ENCODE data around the gene GLRA3.
"Not testable (repeated sequence)": the region's sequence is repeated elsewhere in the genome, so short reads cannot be mapped to it uniquely, and the experiment has no call there.

The GLRA3 gene

DNA sequence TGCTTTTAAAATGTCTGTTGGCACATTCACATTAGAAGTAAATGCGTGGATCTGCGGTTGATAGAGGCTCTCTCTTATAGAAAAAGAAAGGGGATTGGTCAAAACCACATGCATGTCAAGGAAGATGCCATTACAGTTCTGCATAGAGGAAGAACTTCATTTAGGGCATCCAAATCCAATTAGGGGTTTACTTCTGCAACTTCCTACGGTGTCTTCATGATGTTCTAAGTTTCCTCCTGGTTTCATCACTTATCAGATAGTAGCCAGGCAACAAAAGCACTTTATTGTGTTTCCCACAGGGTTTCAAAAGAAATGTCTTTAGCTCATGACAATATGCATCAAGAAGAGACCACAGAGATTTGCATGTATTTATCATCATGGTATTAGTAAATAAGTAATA is 170.8 kb downstream of the GLRA3 start:
- no peak for DNase-seq (ENCODE audit: low read depth, low spot score)

- DNase-seq (ENCODE audit: low read depth, low spot score), result no peak
Observed at GRCh38 chr4:174657472-174657871, 171.6 kb downstream of the GLRA3 start.

- DNase-seq (ENCODE audit: low read depth, low spot score), result no peak
Observed at GRCh38 chr4:174654634-174655033, 174.4 kb downstream of the GLRA3 start.

DNA sequence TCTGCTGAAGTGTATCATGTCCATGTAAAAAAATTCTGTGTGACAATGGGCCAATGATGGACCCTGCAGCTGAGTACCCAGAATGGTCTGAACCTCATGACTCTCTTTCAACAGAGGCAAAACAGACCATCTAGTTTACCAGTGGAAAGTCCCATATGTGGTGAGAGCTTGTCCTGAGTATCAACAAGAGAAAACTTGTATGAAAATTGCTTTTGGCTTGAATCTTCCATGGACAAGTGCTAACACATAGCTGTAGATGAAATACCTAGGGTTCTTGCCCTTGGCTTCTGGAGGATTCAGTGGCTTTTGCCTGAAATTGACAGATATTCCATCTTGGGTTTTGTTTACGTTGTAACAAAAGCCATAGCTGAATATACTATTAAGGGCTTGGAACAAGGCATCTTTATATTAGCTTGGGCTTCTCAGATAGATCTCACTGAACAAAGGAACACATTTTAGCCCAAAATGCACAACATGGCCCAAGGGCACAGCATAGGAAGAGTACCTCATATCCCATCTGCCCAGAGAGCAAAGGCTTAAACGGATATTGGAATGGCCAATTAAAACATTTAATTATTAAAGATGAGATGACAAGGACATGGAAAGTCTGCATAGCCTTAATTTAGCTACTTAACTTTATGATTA is 178.2 kb downstream of the GLRA3 start:
- no peak for DNase-seq (ENCODE audit: low read depth, low spot score)

GRCh38 chr4:174648812-174649211 is 180.2 kb downstream of the GLRA3 start:
- DNase-seq (ENCODE audit: low read depth, low spot score), result no peak

DNA sequence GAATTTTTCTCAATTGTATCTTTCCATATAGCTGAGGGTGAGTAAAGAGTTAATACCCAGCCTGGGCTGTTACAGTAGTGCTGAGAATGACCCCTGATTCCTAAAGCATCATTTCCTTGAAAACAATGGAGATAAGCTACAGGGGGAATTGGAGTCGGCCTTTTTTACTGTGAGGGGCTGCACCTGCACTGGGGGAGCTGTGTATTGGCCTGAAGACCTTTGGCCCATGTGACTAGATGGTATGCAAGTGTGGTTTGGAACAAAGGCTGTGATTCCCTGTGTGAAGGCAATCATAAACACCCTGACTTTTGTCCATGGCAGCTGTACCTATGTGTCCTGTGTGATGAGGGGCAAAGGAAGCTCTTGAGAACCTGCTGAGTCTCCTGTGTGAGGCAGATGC is 182.7 kb downstream of the GLRA3 start:
- no peak for DNase-seq (ENCODE audit: low read depth, low spot score)

DNA sequence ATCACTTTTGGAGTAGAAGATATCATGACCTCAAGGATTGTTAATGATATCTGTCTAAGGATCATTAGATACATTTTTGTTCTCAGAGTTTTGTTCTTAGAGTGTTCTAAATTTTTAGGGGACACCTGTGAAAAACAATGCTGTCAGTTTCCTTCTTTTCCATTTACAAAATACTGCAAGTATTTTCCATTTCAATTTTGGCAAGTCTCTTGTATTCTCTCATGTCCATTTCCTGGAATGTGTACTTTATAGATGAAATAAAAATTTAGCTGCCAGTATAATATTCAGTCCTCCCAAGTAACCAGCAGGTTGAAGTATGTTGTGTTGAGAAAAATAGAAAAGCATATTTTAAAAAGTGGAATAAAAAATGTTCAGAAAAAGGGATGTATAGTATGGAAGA is 188.9 kb downstream of the GLRA3 start:
- DNase-seq (ENCODE audit: low read depth, low spot score), result no peak

DNA sequence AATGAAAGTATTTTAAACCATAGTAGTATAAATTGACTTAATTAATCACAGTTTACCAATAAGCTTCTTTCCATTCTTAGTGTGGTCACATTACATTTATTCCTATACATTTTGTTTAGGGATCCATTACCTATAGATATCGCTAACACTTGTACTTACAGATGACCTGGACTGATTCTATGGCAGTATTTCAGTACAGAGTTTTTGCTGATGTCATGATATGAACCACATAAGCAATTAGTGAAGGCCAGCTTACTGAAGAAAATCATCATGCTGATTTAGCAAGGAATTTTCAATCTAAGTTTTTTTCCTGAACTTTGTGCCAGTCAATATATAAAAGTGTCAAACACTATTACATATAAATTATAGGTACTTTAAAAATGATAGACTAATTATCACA is 193.3 kb downstream of the GLRA3 start:
- no peak for DNase-seq (ENCODE audit: low read depth, low spot score)

DNA sequence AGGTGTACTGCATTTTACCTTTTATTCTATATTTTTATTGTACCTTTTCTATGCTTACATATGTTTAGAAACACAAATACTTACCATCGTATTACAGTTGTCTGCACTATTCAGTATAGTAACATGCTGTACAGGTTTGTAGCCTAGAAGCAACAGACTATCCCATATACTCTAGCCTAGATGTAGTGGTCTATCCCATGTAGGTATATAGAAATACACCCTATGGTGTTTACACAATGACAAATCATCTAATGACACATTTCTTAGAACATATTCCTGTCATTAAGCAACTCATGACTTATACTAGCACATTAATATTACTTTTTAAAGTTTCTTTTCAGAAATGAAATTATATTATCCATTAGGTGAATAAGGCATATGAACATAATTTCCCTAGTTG is 195.6 kb downstream of the GLRA3 start:
- DNase-seq (ENCODE audit: low read depth, low spot score), result no peak

GRCh38 chr4:174631901-174632758 is 196.9 kb downstream of the GLRA3 start:
- no peak for DNase-seq (ENCODE audit: low read depth, low spot score)

DNA sequence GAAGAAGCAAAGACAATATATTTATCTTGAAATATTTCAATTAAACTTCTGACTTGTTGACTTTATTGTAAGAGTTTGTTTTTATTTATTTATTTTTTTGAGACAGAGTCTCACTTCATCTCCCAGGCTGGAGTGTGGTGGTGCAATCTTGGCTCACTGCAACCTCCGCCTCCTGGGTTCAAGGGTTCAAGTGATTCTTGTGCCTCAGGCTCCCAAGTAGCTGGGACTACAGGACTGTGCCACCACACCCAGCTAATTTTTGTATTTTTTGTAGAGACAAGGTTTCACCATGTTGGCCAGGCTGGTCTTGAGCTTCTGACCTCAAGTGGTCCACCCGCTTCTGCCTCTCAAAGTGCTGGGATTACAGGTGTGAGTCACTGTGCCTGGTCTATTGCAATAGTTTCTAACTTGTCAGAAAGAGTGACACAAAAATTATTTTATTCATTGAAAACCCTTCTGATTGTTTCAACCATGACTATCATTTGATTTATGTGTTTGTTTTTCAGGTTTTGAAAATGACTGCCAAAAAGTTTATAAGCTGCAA is 199.1 kb downstream of the GLRA3 start:
- DNase-seq (ENCODE audit: low read depth, low spot score), result not testable (repeated sequence)

DNA sequence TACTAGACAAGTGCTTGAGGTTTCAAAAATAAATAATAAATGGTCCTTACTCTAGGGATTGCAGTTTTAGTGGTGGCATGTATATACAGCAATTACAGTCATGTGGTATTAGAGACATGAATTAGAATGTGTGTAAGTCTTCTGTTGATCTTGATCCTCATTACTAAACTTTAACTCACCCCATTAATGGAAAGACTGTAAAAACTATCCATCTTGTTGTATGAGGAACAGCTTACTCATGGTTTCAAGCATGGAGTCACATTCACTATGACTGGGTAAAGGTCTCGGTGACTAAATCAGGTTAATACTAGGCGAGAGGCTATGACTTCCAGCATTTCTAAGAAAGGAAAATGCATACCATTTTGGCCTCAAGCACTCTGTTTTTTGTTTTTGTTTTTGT is 199.8 kb downstream of the GLRA3 start:
- DNase-seq (ENCODE audit: low read depth, low spot score), result no peak

DNA sequence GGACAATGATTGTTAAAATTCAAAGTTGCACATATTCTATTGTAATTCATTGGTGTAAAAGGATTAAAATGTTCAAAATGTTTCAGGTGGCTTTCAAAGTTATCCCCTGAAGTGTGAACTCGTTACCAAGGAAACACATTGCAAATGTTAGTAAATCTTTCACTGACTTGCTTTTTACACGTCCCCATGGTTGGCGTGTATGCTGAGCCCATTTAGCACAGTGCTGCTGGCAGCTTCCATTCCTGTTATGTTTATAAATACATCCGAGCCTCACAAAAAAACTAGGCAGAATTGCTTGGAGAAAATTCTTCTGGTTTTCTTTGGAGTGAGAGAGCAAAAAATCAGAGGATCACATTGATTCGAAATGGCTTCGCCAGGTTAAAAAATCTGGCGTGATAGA is 200.9 kb downstream of the GLRA3 start:
- no peak for DNase-seq (ENCODE audit: low read depth, low spot score)

DNA sequence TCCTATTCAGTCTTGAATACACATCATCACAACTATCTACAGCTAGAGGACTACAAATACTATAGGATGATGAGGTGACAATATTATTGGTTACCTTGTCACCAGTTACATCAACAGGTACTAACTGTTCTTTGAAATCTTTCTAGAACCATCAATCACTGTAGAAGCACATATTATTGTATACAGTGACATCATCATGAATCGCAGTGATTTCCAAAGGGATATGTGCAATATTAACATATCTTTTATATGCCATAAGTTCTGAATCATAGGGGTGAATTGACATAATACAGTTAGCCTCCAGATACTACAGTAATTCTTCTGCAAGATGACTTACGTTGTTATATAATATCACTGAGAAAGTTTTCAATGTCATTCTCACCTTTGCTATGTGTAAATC is 201.6 kb downstream of the GLRA3 start:
- DNase-seq (ENCODE audit: low read depth, low spot score), result no peak

GRCh38 chr4:174626342-174627008 is 202.6 kb downstream of the GLRA3 start:
- DNase-seq (ENCODE audit: low read depth, low spot score), result no peak

- DNase-seq (ENCODE audit: low read depth, low spot score), result no peak
Observed at GRCh38 chr4:174616661-174617060, 212.4 kb downstream of the GLRA3 start.

DNA sequence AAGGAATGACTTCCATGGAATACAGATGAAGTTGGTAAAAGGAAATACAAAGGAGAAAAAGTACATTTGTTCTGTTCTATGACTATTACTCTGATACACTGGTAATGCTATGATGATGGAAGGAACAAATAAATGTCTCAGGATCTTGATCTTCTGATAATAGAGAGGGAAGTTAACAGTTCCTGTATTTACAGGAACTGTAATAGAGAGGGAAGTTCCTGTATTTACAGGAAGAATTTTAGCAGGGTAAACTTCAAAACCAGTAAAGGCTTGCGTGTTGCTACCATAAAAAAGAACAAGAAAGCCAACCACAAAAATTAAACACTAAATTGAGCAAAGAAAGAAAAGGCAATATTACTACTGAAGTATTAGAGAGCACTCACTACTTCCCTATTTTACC is 215.1 kb downstream of the GLRA3 start:
- DNase-seq (ENCODE audit: low read depth, low spot score), result no peak

DNA sequence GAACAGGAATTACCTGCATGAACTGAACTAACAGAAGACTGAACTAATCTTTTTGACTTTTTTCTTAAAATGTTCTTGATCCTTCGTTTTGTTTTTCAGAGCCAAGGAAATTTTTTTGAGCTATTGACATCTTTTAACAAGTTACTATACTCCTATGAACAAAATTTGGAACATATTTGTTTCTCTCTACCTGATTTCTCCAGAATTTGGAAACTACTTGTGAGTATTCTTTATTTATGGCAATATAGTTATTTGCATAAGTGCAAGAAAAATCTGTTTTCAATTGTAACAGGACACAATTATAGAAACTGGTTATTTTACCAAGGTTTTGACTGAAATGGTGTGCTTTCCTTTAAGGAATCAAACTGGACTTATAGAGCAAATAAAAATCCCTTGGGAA is 217.3 kb downstream of the GLRA3 start:
- DNase-seq (ENCODE audit: low read depth, low spot score), result no peak

DNA sequence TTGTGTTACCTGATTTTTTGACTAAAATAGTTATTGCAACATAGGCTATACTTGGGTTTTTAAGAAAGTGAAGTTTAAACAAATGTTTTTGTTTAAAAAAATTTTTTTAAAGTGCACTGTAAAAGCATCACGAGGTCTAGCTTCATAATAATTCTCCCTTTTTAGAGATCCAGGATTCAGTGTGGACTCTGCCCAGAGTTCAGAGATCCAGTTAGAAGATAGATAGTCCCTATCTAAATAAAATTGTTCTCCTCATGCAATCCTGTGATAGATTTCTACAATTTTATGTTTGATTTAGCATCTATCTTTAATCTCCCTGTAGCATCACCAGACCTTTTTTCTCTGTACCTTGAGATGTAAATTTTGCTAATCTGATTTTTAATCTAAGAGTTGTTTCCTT is 221.3 kb downstream of the GLRA3 start:
- DNase-seq (ENCODE audit: low read depth, low spot score), result no peak

DNA sequence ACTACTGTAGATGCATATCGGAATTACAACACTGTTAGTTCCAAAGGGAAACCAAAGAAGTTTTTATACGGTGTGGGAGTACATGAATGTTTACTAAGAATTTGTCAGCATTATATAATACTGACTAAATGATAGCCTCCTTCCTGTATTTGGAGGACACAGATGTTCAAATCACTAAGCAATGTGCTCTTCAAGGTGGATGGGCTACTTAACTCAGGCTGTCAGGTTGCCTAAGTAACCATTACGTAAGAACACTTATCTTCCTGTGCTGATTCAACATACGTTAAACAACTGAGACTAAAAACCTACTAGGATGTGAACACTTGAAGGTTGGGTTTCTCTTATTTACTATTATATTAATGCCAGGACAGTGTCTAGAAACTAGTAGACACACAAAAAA is 224.8 kb downstream of the GLRA3 start:
- no peak for DNase-seq (ENCODE audit: low read depth, low spot score)

DNA sequence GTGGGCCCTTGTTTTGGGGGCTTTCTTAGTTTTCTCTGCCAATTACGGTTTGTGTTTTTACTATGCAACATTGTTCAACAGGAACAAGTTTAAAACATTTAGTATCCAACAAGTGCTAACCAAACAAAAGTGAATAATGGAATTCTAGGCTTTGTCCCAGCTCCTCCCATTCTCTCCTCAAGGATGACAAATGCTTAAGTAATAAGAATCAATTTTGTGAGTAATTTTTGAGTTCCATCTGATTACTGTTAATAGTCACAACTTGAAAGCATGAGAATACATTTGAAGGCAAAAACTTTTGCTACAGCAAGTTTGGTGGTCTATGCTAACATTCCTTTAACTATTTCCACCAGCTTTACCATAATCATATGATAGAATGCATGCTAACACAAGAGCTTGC is 228.7 kb downstream of the GLRA3 start:
- DNase-seq (ENCODE audit: low read depth, low spot score), result no peak

DNA sequence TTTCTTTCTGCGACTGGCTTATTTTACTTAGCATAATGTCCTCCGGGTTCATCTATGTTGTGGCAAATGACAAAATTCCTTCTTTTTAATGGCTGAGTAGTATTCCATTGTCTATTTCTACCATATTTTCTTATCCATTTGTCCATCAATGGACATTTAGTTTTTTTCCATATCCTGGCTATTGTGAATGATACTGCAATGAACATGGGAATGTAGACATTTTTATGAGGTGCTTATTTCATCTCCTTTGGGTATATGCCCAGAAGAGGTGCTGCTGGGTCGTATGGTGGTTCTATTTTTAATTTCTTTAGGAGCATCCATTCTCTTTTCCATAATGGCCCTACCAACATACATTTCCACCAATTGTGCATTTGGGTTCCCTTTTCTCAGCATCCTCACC is 230.2 kb downstream of the GLRA3 start:
- no peak for DNase-seq (ENCODE audit: low read depth, low spot score)

- DNase-seq (ENCODE audit: low read depth, low spot score), result no peak
Observed at GRCh38 chr4:174596513-174596912, 232.5 kb downstream of the GLRA3 start.
